Stomach (tissue), 9 donors: ENCODE data around the gene RBMS3. TPM values are rescaled to one million over a fixed set of nuclear protein-coding genes. Genes with fewer than 3 reads are reported as not detected.

Source experiments
- DNase-seq, 2 donors: peaks; one replicate each; pipeline versions ENCODE4 v3.0.0 to v3.0.0-alpha.2; 2013 to 2019
- H3K27ac ChIP-seq, 5 donors: fragments of 200-600 bp in 4 of 5; sonication (generic) in 4 of 5; one replicate each; pipeline ENCODE4 v1.5.1; 2013 to 2019; ENCODE audit warnings: mild to moderate bottlenecking in 1 of 5, moderate library complexity in 1 of 5
- H3K27me3 ChIP-seq, 3 donors: fragments of 200-600 bp; sonication (generic); one replicate each; pipeline ENCODE4 v1.5.1; 2017 to 2019; ENCODE audit warnings: mixed run types in 1 of 3
- H3K36me3 ChIP-seq, 4 donors: fragments of 200-600 bp; sonication (generic); 1 replicate in 3 of 4; 2 replicates in 1 of 4; pipeline ENCODE4 v1.5.1; 2016 to 2019
- H3K4me1 ChIP-seq, 4 donors: fragments of 200-600 bp; sonication (generic); one replicate each; pipeline ENCODE4 v1.5.1; 2016 to 2019
- H3K4me3 ChIP-seq, 4 donors: fragments of 200-600 bp; sonication (generic) in 3 of 4; one replicate each; pipeline ENCODE4 v1.5.1; 2016 to 2019; ENCODE audit warnings: mild to moderate bottlenecking in 1 of 4
- H3K9me3 ChIP-seq, 4 donors: fragments of 200-600 bp; sonication (generic); one replicate each; pipeline ENCODE4 v1.5.1; 2016 to 2019
- EP300 ChIP-seq: sonication (generic); formaldehyde crosslinking; IDR thresholded peaks from one replicate; pipeline ENCODE4 v1.6.1; 2017; ENCODE audit warnings: antibody characterized with exemption
- POLR2A ChIP-seq, 4 donors: fragments of 450-650 bp; IDR thresholded peaks; one replicate each; pipeline ENCODE4 v1.6.1; 2016; ENCODE audit warnings: antibody characterized with exemption in 4 of 4, control low read depth in 2 of 4, mild to moderate bottlenecking in 1 of 4, moderate library complexity in 1 of 4
- POLR2AphosphoS5 ChIP-seq, 3 donors: sonication (generic); formaldehyde crosslinking; IDR thresholded peaks; one replicate each; pipeline ENCODE4 v1.6.1; 2016; ENCODE audit warnings: antibody characterized with exemption in 3 of 3
- WGBS, 5 donors: extraction: QIAGEN DNeasy Blood & Tissue Kit in 3 of 5; methylation state at CpG; one replicate each; pipeline versions ENCODE4 v1.1.5 to v1.1.7; 2013 to 2018; 5-methylcytosine and 5-hydroxymethylcytosine counted together
- intact Hi-C: fragments of 100-400 bp; cut with DNase I; formaldehyde crosslinking; loops from one replicate; pipeline ENCODE4 v1.15.1; 2023; ENCODE audit warnings: low total_unique reads
- polyA plus RNA-seq, 3 donors: library from polyadenylated mRNA; stranded (reverse); fragments of 200-250 nt; gene quantifications; one replicate each; pipeline ENCODE4 v1.2.3, GENCODE V29; 2013
- total RNA-seq, 5 donors: library from RNA; depleted of rRNA; stranded (reverse); fragments of >200 nt; gene quantifications; one replicate each; pipeline versions ENCODE4 v1.1.0 to v1.2.3, GENCODE V29; 2014 to 2016
- TF ChIP-seq, protein P1 (sequence below), 7 experiments: fragments of 450-650 bp in 4 of 7; fragments of 200-600 bp in 3 of 7; sonication (generic) in 3 of 7; IDR thresholded peaks; one replicate each; pipeline ENCODE4 v1.5.1; 2016 to 2019; ENCODE audit warnings: antibody characterized with exemption in 7 of 7, control low read depth in 2 of 7, mild to moderate bottlenecking in 1 of 7
- donor health status: healthy with polysubstance abuse.
- donor health status: Bipolar disorder and iron deficiency.
- donor health status: healthy.

The RBMS3 gene
- total and polyA plus RNA-seq, 8 donors = 2.0 to 103 (median 16.0) TPM

DNA sequence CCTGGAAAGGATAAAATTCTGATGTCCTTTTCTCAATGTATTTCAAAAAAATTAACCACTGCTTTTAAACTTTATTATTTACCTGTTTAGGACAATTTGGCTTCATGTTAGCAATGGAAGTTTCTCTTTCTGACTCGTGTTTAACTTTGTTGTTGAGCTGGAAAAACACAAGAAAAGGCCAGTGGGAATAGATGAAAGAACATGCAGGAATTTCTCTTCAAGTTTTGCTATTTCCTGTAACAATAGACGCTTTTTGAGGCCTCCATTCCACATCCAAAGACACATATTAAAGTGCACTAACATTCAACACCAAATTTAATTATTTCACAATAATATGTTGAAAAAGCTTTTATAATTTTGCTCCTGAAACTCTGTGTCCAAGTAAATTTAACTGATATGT, 9.7 kb downstream of the RBMS3 start:
- H3K9me3 ChIP-seq = no peaks in the 10 kb centered on the region
- no peak for DNase-seq
- H3K36me3 ChIP-seq = no peaks in the 10 kb centered on the region
- no peak overlapping the region for H3K27ac ChIP-seq
- H3K4me1 ChIP-seq = peaks cover 0 to 27% (median 13%) of the 10 kb centered on the region in 4 donors
- no peak overlapping the region for H3K4me3 ChIP-seq
- WGBS, 5 donors = 64 to 84% (median 68%) methylated on average over 2 of the region's 2 CpGs
- H3K27me3 ChIP-seq = no peaks in the 10 kb centered on the region
- intact Hi-C loops = no loop called here
- no peak for TF ChIP-seq EP300
- no peak for TF ChIP-seq POLR2A (IDR thresholded peaks at IDR 0.05)
- TF ChIP-seq, protein P1, sequence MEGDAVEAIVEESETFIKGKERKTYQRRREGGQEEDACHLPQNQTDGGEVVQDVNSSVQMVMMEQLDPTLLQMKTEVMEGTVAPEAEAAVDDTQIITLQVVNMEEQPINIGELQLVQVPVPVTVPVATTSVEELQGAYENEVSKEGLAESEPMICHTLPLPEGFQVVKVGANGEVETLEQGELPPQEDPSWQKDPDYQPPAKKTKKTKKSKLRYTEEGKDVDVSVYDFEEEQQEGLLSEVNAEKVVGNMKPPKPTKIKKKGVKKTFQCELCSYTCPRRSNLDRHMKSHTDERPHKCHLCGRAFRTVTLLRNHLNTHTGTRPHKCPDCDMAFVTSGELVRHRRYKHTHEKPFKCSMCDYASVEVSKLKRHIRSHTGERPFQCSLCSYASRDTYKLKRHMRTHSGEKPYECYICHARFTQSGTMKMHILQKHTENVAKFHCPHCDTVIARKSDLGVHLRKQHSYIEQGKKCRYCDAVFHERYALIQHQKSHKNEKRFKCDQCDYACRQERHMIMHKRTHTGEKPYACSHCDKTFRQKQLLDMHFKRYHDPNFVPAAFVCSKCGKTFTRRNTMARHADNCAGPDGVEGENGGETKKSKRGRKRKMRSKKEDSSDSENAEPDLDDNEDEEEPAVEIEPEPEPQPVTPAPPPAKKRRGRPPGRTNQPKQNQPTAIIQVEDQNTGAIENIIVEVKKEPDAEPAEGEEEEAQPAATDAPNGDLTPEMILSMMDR (IDR thresholded peaks at IDR 0.05) = no peak
- no peak for TF ChIP-seq POLR2AphosphoS5 (IDR thresholded peaks at IDR 0.05)

- DNase-seq = no peak
- Histone ChIP-seq H3K4me3 (no peak overlapping the region), H3K9me3 (no peaks in the 10 kb centered on the region), H3K27me3 (no peaks in the 10 kb centered on the region), H3K36me3 (no peaks in the 10 kb centered on the region), H3K27ac (no peak overlapping the region), H3K4me1 (peaks cover 0 to 19% (median 10%) of the 10 kb centered on the region in 4 donors)
- intact Hi-C loops = no loop called here
- TF ChIP-seq, protein P1 (IDR thresholded peaks at IDR 0.05) = no peak
- TF ChIP-seq EP300 (no peak), POLR2A (IDR thresholded peaks at IDR 0.05) (no peak), POLR2AphosphoS5 (IDR thresholded peaks at IDR 0.05) (no peak)
- 64 to 83% (median 80%) methylated on average over 4 of the region's 4 CpGs for WGBS, 5 donors
Observed at GRCh38 chr3:29291260-29291981, 10.6 kb downstream of the RBMS3 start.

DNA sequence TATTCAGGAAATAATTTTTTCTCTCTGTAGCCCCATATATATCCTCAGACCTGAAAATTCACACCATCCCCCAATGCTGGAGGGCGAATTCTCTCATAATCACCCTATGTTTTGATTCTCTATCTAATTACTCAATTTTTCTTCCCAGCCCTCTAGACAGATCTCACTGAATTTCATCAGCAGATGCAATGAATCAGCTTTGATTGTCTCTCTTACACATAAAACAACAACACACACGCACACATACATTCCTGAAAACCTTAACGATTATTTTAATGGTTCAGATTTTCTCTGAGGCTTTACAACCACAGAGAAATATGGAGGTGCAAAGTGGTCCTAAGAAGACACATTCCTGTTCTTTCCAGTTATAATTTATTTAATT, 11.1 kb downstream of the RBMS3 start:
- Histone ChIP-seq H3K36me3 (no peaks in the 10 kb centered on the region), H3K4me3 (no peak overlapping the region), H3K9me3 (no peaks in the 10 kb centered on the region), H3K27me3 (no peaks in the 10 kb centered on the region), H3K27ac (no peak overlapping the region), H3K4me1 (peaks cover 0 to 16% (median 8%) of the 10 kb centered on the region in 4 donors)
- no peak for TF ChIP-seq POLR2A (IDR thresholded peaks at IDR 0.05)
- intact Hi-C loops = no loop called here
- no peak for DNase-seq
- 90 to 95% (median 93%) methylated on average over 3 of the region's 3 CpGs for WGBS, 5 donors

- Histone ChIP-seq H3K4me1 (peaks cover 0 to 16% (median 8%) of the 10 kb centered on the region in 4 donors), H3K36me3 (no peaks in the 10 kb centered on the region), H3K9me3 (no peaks in the 10 kb centered on the region), H3K4me3 (no peak overlapping the region), H3K27ac (no peak overlapping the region), H3K27me3 (no peaks in the 10 kb centered on the region)
- no peak for TF ChIP-seq EP300
- TF ChIP-seq POLR2A (IDR thresholded peaks at IDR 0.05) = no peak
- TF ChIP-seq, protein P1 (IDR thresholded peaks at IDR 0.05) = no peak
- TF ChIP-seq POLR2AphosphoS5 (IDR thresholded peaks at IDR 0.05) = no peak
- intact Hi-C loops = no loop called here
- DNase-seq = no peak
- WGBS, 5 donors = 31 to 83% (median 40%) methylated on average over 2 of the region's 2 CpGs
Observed at GRCh38 chr3:29293421-29293820, 12.6 kb downstream of the RBMS3 start.

GRCh38 chr3:29297998-29298397, 17.1 kb downstream of the RBMS3 start:
- Histone ChIP-seq H3K9me3 (no peaks in the 10 kb centered on the region), H3K36me3 (no peaks in the 10 kb centered on the region), H3K4me1 (peaks cover 0 to 2% (median 0%) of the 10 kb centered on the region in 4 donors), H3K27me3 (no peaks in the 10 kb centered on the region), H3K4me3 (no peak overlapping the region), H3K27ac (no peak overlapping the region)
- no peak for DNase-seq
- intact Hi-C loops = no loop called here
- WGBS, 5 donors = 67 to 90% (median 78%) methylated on average over 1 of the region's 1 CpG
- TF ChIP-seq POLR2AphosphoS5 (IDR thresholded peaks at IDR 0.05) = no peak
- TF ChIP-seq, protein P1 (IDR thresholded peaks at IDR 0.05) = no peak
- TF ChIP-seq POLR2A (IDR thresholded peaks at IDR 0.05) = no peak
- no peak for TF ChIP-seq EP300
